Endothelial cell of umbilical vein (primary cell): ENCODE results near the gene COPZ2. TPM values are rescaled to one million over a fixed set of nuclear protein-coding genes. Genes with fewer than 3 reads are reported as not detected.

Experiments used
- BruUV-seq: library from RNA; stranded (reverse); fragments of 400-500 nt; replicated peaks from 2 replicates; lab custom pipeline; 2021; lab: Mats Ljungman, UMichigan
- CTCF ChIA-PET: fragments of 300-600, 350-600 bp; sonication (Branson Sonifier 250); formaldehyde crosslinking; loops from one replicate; lab custom pipeline; 2021; ENCODE audit warnings: antibody characterized with exemption, inconsistent platforms; lab: Charles Lee
- POLR2A ChIA-PET: fragments of 300-600, 350-600 bp; sonication (Branson Sonifier 250); formaldehyde crosslinking; loops from one replicate; lab custom pipeline; 2021; ENCODE audit warnings: antibody characterized with exemption, inconsistent platforms; lab: Charles Lee
- DNase-seq: peaks from one replicate; pipeline ENCODE4 v3.0.0-alpha.2; 2011; ENCODE audit warnings: low read depth, low spot score
- FAIRE-seq: peaks from 2 replicates; lab custom pipeline; 2011; peaks lifted over from hg19 to GRCh38; lab: Jason Lieb, UNC
- H2AFZ ChIP-seq: 2 replicates; pipeline ENCODE4 v1.6.0; 2012; ENCODE audit warnings: low read depth, low read length, control low read depth, inconsistent platforms
- H3K27ac ChIP-seq: 2 replicates; pipeline ENCODE4 v1.5.1; 2011; ENCODE audit warnings: low read depth, mild to moderate bottlenecking, control low read depth, low read length, moderate library complexity; ENCODE audit not compliant: insufficient read depth
- H3K27me3 ChIP-seq, 2 experiments: 2 replicates each; pipeline versions ENCODE4 v1.6.0 to v1.6.1; 2011; ENCODE audit warnings: low read length in 2 of 2, mixed read lengths in 1 of 2; ENCODE audit not compliant: control insufficient read depth in 2 of 2, insufficient read depth in 2 of 2
- H3K36me3 ChIP-seq, 2 experiments: 2 replicates in 1 of 2; 3 replicates in 1 of 2; pipeline ENCODE4 v1.5.1; 2011; ENCODE audit warnings: low read length in 2 of 2, mild to moderate bottlenecking in 1 of 2, moderate library complexity in 1 of 2; ENCODE audit not compliant: control insufficient read depth in 2 of 2, insufficient read depth in 2 of 2; ENCODE audit errors: extremely low read depth in 1 of 2
- H3K4me1 ChIP-seq: 3 replicates; pipeline ENCODE4 v1.5.1; 2011; ENCODE audit warnings: mild to moderate bottlenecking, low read length; ENCODE audit not compliant: control insufficient read depth, insufficient read depth; ENCODE audit errors: extremely low read depth
- H3K4me2 ChIP-seq: 2 replicates; pipeline ENCODE4 v1.6.1; 2011; ENCODE audit warnings: low read length, control low read depth, mixed read lengths; ENCODE audit not compliant: insufficient read depth
- H3K4me3 ChIP-seq, 3 experiments: fragments of 200-600 bp in 1 of 3; sonication (generic), shearing (Covaris generic) in 1 of 3; replicated peaks in 1 of 3; 2 replicates each; pipeline ENCODE4 v1.5.1; 2011 to 2016; ENCODE audit warnings: control low read depth in 3 of 3, low read length in 3 of 3, mild to moderate bottlenecking in 2 of 3, inconsistent platforms in 1 of 3, low read depth in 1 of 3, moderate library complexity in 1 of 3; ENCODE audit not compliant: insufficient read depth in 1 of 3
- H3K79me2 ChIP-seq: 2 replicates; pipeline ENCODE4 v1.6.0; 2012; ENCODE audit warnings: low read length, inconsistent platforms; ENCODE audit not compliant: control insufficient read depth, insufficient read depth
- H3K9ac ChIP-seq: replicated peaks from 2 replicates; pipeline ENCODE3; 2011; ENCODE audit warnings: low read length, control low read depth; ENCODE audit not compliant: insufficient read depth; ENCODE audit errors: extremely low read depth
- H3K9me1 ChIP-seq: replicated peaks from 3 replicates; pipeline ENCODE4 v1.6.0; 2011; ENCODE audit warnings: mild to moderate bottlenecking, low read length; ENCODE audit not compliant: control insufficient read depth, insufficient read depth; ENCODE audit errors: extremely low read depth
- H3K9me3 ChIP-seq: replicated peaks from 2 replicates; pipeline ENCODE4 v1.5.1; 2012; ENCODE audit warnings: low read length, inconsistent platforms; ENCODE audit not compliant: control insufficient read depth, insufficient read depth
- H4K20me1 ChIP-seq: replicated peaks from 2 replicates; pipeline ENCODE3; 2011; ENCODE audit warnings: mild to moderate bottlenecking, low read length; ENCODE audit not compliant: control insufficient read depth, insufficient read depth; ENCODE audit errors: extremely low read depth
- EZH2 ChIP-seq: IDR thresholded peaks from 2 replicates; pipeline ENCODE4 v1.6.1; 2012; ENCODE audit warnings: borderline replicate concordance, low read depth, mild to moderate bottlenecking, moderate library complexity, low read length, inconsistent platforms; ENCODE audit not compliant: severe bottlenecking
- FOS ChIP-seq: IDR thresholded peaks from 2 replicates; pipeline ENCODE4 v1.6.1; 2011; ENCODE audit warnings: mild to moderate bottlenecking, low read length, moderate library complexity, borderline replicate concordance; ENCODE audit not compliant: insufficient read depth
- GATA2 ChIP-seq: IDR thresholded peaks from 2 replicates; pipeline ENCODE4 v1.7.0; 2011; ENCODE audit warnings: low read depth, mild to moderate bottlenecking, moderate library complexity, mixed read lengths, low read length; ENCODE audit not compliant: insufficient read length, insufficient read depth
- JUN ChIP-seq: IDR thresholded peaks from 2 replicates; pipeline ENCODE4 v1.6.1; 2011; ENCODE audit warnings: borderline replicate concordance, low read depth; ENCODE audit not compliant: insufficient read length, insufficient read depth
- MYC ChIP-seq: IDR thresholded peaks from one replicate; pipeline ENCODE4 v1.6.1; 2011; ENCODE audit warnings: mild to moderate bottlenecking, low read depth, low read length
- POLR2A ChIP-seq: IDR thresholded peaks from 2 replicates; pipeline ENCODE4 v1.6.1; 2012; ENCODE audit warnings: low read depth, mild to moderate bottlenecking, control low read depth, low read length
- POLR2AphosphoS5 ChIP-seq: IDR thresholded peaks from 2 replicates; pipeline ENCODE4 v1.6.1; 2012; ENCODE audit warnings: low read depth, mild to moderate bottlenecking, control low read depth, low read length, moderate library complexity; ENCODE audit not compliant: insufficient read depth
- dilution Hi-C: fragments of 300-500 bp; cut with MboI; formaldehyde crosslinking; loops from one replicate; pipeline ENCODE4 v1.15.0; 2019; ENCODE audit warnings: low sequenced_read_pairs; ENCODE audit not compliant: extremely low pct_ligation_motif_present
- intact Hi-C: fragments of 100-400 bp; cut with micrococcal nuclease; formaldehyde crosslinking; loops from one replicate; pipeline ENCODE4 v1.10.0; 2022
- polyA plus RNA-seq, 4 experiments: library from polyadenylated mRNA; depleted of rRNA in 3 of 4; stranded (reverse) in 3 of 4; unstranded in 1 of 4; fragments of >200 nt; gene quantifications; 2 replicates each; pipeline versions ENCODE4 v1.2.1 to v1.2.3, GENCODE V29; 2011 to 2012; ENCODE audit warnings: missing spikeins in 1 of 4
- total RNA-seq: library from RNA; stranded (reverse); gene quantifications from 2 replicates; pipeline ENCODE4 v1.2.3, GENCODE V29; 2021
- TF ChIP-seq, protein P1 (sequence below): IDR thresholded peaks from 2 replicates; pipeline ENCODE4 v1.6.1; 2011; ENCODE audit not compliant: insufficient read depth, insufficient read length
- TF ChIP-seq, protein P2 (sequence below), 2 donors: IDR thresholded peaks; 1 replicate in 1 of 2; 2 replicates in 1 of 2; pipeline ENCODE4 v1.5.1; 2011; ENCODE audit warnings: low read length in 2 of 2, mild to moderate bottlenecking in 2 of 2, moderate library complexity in 2 of 2, control low read depth in 1 of 2, inconsistent platforms in 1 of 2, low read depth in 1 of 2; ENCODE audit not compliant: insufficient read depth in 1 of 2; ENCODE audit errors: extremely low read depth in 1 of 2

COPZ2 gene
- total and polyA plus RNA-seq, 2 donors (not counting 3 experiments of a cell fraction or from before 2014, with no cell fraction given) = 16.3 to 28.1 TPM

DNA sequence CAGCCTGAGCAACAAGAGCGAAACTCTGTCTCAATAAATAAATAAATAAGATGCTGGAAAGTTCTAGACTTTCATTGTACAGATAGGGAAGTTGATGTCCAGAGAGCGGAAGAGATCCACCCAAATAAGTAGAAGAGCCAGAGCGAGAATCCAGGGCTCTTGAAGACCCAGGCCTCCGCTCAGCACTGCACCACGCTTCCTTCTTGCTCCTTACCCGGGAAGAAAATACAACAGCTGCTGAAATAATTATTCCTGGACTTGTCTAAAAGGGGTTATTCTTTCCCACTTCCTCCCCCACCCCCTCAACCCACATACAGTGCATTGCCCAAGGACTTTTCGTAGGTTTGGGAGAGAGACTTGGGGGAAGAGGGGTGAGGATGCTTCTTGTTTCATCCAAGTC lies 40.0 kb downstream of the COPZ2 start:
- Histone ChIP-seq H3K4me2 (no peak overlapping the region), H3K9me3 (no peaks in the 10 kb centered on the region), H3K4me1 (peaks cover 11% of the 10 kb centered on the region), H3K36me3 (no peaks in the 10 kb centered on the region), H3K27ac (no peak overlapping the region), H2AFZ (no peak overlapping the region), H3K9me1 (no peaks in the 10 kb centered on the region), H3K79me2 (no peaks in the 10 kb centered on the region), H3K9ac (no peak overlapping the region), H3K27me3 (no peaks in the 10 kb centered on the region), H4K20me1 (no peaks in the 10 kb centered on the region), H3K4me3 (no peak overlapping the region)
- no peak for TF ChIP-seq GATA2
- TF ChIP-seq, protein P1, sequence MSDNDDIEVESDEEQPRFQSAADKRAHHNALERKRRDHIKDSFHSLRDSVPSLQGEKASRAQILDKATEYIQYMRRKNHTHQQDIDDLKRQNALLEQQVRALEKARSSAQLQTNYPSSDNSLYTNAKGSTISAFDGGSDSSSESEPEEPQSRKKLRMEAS = no peak
- dilution Hi-C loops = no loop called here
- BruUV-seq = no TSS peak
- ChIA-PET CTCF (interaction anchor here (0.7 kb wide), 1 partner anchor 13 kb away, joined by 3 read pairs; no protein-coding TSS in a partner anchor), POLR2A (no interaction called here)
- intact Hi-C loops = no loop called here
- FAIRE-seq (no peak), DNase-seq (no peak)

DNA sequence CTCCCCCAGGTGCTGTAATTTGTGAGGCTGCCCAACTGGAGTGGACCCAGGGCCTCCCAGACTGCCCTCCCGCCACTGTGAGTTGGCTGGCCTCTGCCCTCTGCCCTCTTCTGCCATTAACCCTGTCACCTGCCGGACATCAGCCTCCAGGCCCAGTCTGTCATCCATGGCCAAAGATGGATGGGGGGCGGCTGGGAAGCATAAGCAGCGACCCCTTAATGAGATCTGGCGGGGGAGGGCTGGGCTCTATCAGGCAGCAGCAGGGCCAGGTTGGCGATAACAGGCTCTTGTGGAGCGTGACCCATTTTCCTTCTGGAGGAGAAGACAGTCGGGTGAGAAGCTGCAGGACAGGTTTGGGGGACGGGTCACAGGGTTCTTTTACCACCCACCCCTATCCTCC lies 41.4 kb downstream of the COPZ2 start:
- no peaks in the 10 kb centered on the region for H3K27me3 ChIP-seq
- BruUV-seq = no TSS peak
- H3K4me3 ChIP-seq = no peak overlapping the region
- POLR2A ChIA-PET = no interaction called here
- H3K9me1 ChIP-seq = no peaks in the 10 kb centered on the region
- CTCF ChIA-PET = interaction anchor here (0.9 to 2.1 kb wide), 4 partner anchors 9 to 31 kb away, joined by 4 to 11 read pairs (median 5); no protein-coding TSS in a partner anchor
- TF ChIP-seq, protein P2, sequence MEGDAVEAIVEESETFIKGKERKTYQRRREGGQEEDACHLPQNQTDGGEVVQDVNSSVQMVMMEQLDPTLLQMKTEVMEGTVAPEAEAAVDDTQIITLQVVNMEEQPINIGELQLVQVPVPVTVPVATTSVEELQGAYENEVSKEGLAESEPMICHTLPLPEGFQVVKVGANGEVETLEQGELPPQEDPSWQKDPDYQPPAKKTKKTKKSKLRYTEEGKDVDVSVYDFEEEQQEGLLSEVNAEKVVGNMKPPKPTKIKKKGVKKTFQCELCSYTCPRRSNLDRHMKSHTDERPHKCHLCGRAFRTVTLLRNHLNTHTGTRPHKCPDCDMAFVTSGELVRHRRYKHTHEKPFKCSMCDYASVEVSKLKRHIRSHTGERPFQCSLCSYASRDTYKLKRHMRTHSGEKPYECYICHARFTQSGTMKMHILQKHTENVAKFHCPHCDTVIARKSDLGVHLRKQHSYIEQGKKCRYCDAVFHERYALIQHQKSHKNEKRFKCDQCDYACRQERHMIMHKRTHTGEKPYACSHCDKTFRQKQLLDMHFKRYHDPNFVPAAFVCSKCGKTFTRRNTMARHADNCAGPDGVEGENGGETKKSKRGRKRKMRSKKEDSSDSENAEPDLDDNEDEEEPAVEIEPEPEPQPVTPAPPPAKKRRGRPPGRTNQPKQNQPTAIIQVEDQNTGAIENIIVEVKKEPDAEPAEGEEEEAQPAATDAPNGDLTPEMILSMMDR (IDR thresholded peaks at IDR 0.05; ENCODE audit: extremely low read depth in 1 of 2, insufficient read depth in 1 of 2, low read depth in 1 of 2, low read length in 2 of 2) = no peak
- TF ChIP-seq EZH2 (no peak), POLR2AphosphoS5 (no peak), POLR2A (no peak), GATA2 (no peak), FOS (no peak), MYC (no peak), JUN (no peak)
- TF ChIP-seq, protein P1 = no peak
- no peaks in the 10 kb centered on the region for H3K36me3 ChIP-seq
- intact Hi-C loops = no loop called here
- dilution Hi-C loops = no loop called here
- FAIRE-seq = no peak
- H3K9me3 ChIP-seq = no peaks in the 10 kb centered on the region
- no peak overlapping the region for H3K27ac ChIP-seq
- no peak overlapping the region for H3K9ac ChIP-seq
- H4K20me1 ChIP-seq = no peaks in the 10 kb centered on the region
- H3K79me2 ChIP-seq = no peaks in the 10 kb centered on the region
- H3K4me1 ChIP-seq = no peaks in the 10 kb centered on the region
- H2AFZ ChIP-seq = no peak overlapping the region
- DNase-seq = no peak
- no peak overlapping the region for H3K4me2 ChIP-seq
